H1 (cell line): ENCODE results near the gene SEC14L5. TPM values are rescaled to one million over a fixed set of nuclear protein-coding genes. Genes with fewer than 3 reads are reported as not detected.

Source experiments
- CTCF ChIA-PET: fragments of 300-600 bp; sonication (Branson Sonifier 250); formaldehyde crosslinking; loops from one replicate; lab custom pipeline; 2021; ENCODE audit not compliant: partially characterized antibody; lab: Charles Lee
- POLR2A ChIA-PET: fragments of 300-600 bp; sonication (Branson Sonifier 250); formaldehyde crosslinking; loops from one replicate; lab custom pipeline; 2021; ENCODE audit warnings: inconsistent platforms; ENCODE audit not compliant: partially characterized antibody; lab: Charles Lee
- DNase-seq, 2 experiments: peaks; one replicate each; pipeline versions ENCODE4 v3.0.0 to v3.0.0-alpha.2; 2010 to 2022; ENCODE audit warnings: low spot score in 2 of 2, low read depth in 1 of 2, mixed read lengths in 1 of 2
- FAIRE-seq: peaks from 2 replicates; lab custom pipeline; 2011; peaks lifted over from hg19 to GRCh38; lab: Jason Lieb, UNC
- H2AFZ ChIP-seq: 2 replicates; pipeline ENCODE4 v1.8.1; 2012; ENCODE audit warnings: low read length, inconsistent platforms
- H2AK5ac ChIP-seq: 2 replicates; pipeline ENCODE4 v1.6.1; 2013; ENCODE audit warnings: low read depth, low read length
- H2BK120ac ChIP-seq: replicated peaks from 2 replicates; pipeline ENCODE3; 2013; ENCODE audit warnings: low read depth, low read length, inconsistent platforms
- H2BK12ac ChIP-seq: 2 replicates; pipeline ENCODE4 v1.6.1; 2013; ENCODE audit warnings: low read depth, low read length
- H2BK15ac ChIP-seq: 2 replicates; pipeline ENCODE4 v1.6.1; 2013; ENCODE audit warnings: low read length
- H2BK20ac ChIP-seq: 2 replicates; pipeline ENCODE4 v1.6.1; 2013; ENCODE audit warnings: low read length
- H2BK5ac ChIP-seq: 2 replicates; pipeline ENCODE4 v1.6.1; 2013; ENCODE audit warnings: low read depth, low read length
- H3K14ac ChIP-seq: 2 replicates; pipeline ENCODE4 v1.6.1; 2013; ENCODE audit warnings: inconsistent platforms; ENCODE audit not compliant: insufficient read length
- H3K18ac ChIP-seq: 2 replicates; pipeline ENCODE4 v1.6.1; 2013; ENCODE audit warnings: low read length; ENCODE audit errors: extremely low read depth
- H3K23ac ChIP-seq: 2 replicates; pipeline ENCODE4 v1.6.1; 2013; ENCODE audit warnings: inconsistent platforms; ENCODE audit not compliant: insufficient read length
- H3K23me2 ChIP-seq: 2 replicates; pipeline ENCODE4 v1.6.1; 2013; ENCODE audit warnings: low read depth, low read length
- H3K27ac ChIP-seq: 2 replicates; pipeline ENCODE4 v1.6.1; 2011; ENCODE audit warnings: low read depth, low read length, inconsistent platforms
- H3K27me3 ChIP-seq, 4 experiments: replicated peaks in 1 of 4; 1 replicate in 1 of 4; 2 replicates in 3 of 4; pipeline versions ENCODE4 v1.6.1 to v1.8.1; 2011 to 2013; ENCODE audit warnings: low read length in 3 of 4, mild to moderate bottlenecking in 3 of 4, inconsistent platforms in 2 of 4, mixed read lengths in 2 of 4, moderate library complexity in 1 of 4; ENCODE audit not compliant: control insufficient read depth in 3 of 4, insufficient read depth in 3 of 4; ENCODE audit errors: extremely low read depth in 1 of 4
- H3K36me3 ChIP-seq, 4 experiments: 2 replicates each; pipeline versions ENCODE4 v1.6.1 to v1.8.1; 2011 to 2013; ENCODE audit warnings: mild to moderate bottlenecking in 4 of 4, low read length in 3 of 4, moderate library complexity in 2 of 4, control low read depth in 1 of 4, inconsistent platforms in 1 of 4; ENCODE audit not compliant: insufficient read depth in 4 of 4, control insufficient read depth in 2 of 4
- H3K4ac ChIP-seq: replicated peaks from 2 replicates; pipeline ENCODE3; 2013; ENCODE audit warnings: low read length, low read depth, mixed read lengths, inconsistent platforms; ENCODE audit not compliant: insufficient read length
- H3K4me1 ChIP-seq, 4 experiments: replicated peaks in 1 of 4; 1 replicate in 1 of 4; 2 replicates in 3 of 4; pipeline versions ENCODE4 v1.6.1 to v1.8.1; 2011 to 2013; ENCODE audit warnings: low read length in 3 of 4, inconsistent platforms in 2 of 4, mixed read lengths in 1 of 4; ENCODE audit not compliant: insufficient read depth in 4 of 4, control insufficient read depth in 3 of 4
- H3K4me2 ChIP-seq, 2 experiments: 2 replicates each; pipeline versions ENCODE4 v1.6.1 to v1.8.1; 2011 to 2013; ENCODE audit warnings: low read depth in 2 of 2, low read length in 2 of 2, control low read depth in 1 of 2, inconsistent platforms in 1 of 2, mild to moderate bottlenecking in 1 of 2; ENCODE audit not compliant: insufficient read depth in 1 of 2
- H3K4me3 ChIP-seq, 4 experiments: fragments of 200-600, 300-600 bp in 1 of 4; sonication (generic), shearing (Covaris generic), sonication (Bioruptor Twin) in 1 of 4; 2 replicates each; pipeline versions ENCODE4 v1.5.1 to v1.8.1; 2011 to 2016; ENCODE audit warnings: low read length in 4 of 4, low read depth in 3 of 4, control low read depth in 2 of 4, inconsistent platforms in 2 of 4, mild to moderate bottlenecking in 2 of 4, mixed read lengths in 1 of 4, moderate library complexity in 1 of 4; ENCODE audit not compliant: insufficient read depth in 2 of 4; ENCODE audit errors: extremely low read depth in 1 of 4
- H3K56ac ChIP-seq: replicated peaks from 2 replicates; pipeline ENCODE3; 2013; ENCODE audit warnings: low read depth, mild to moderate bottlenecking, mixed read lengths, low read length, inconsistent platforms; ENCODE audit not compliant: insufficient read length
- H3K79me1 ChIP-seq: 2 replicates; pipeline ENCODE4 v1.6.1; 2013; ENCODE audit warnings: low read depth, low read length, control low read depth
- H3K79me2 ChIP-seq, 2 experiments: 2 replicates each; pipeline versions ENCODE4 v1.6.1 to v1.8.1; 2012 to 2013; ENCODE audit warnings: low read length in 2 of 2, mild to moderate bottlenecking in 2 of 2, inconsistent platforms in 1 of 2; ENCODE audit not compliant: insufficient read depth in 2 of 2, control insufficient read depth in 1 of 2
- H3K9ac ChIP-seq, 4 experiments: replicated peaks in 1 of 4; 1 replicate in 1 of 4; 2 replicates in 3 of 4; pipeline versions ENCODE4 v1.6.1 to v1.8.1; 2011 to 2013; ENCODE audit warnings: low read depth in 3 of 4, low read length in 3 of 4, control low read depth in 2 of 4, mild to moderate bottlenecking in 2 of 4, moderate library complexity in 2 of 4, inconsistent platforms in 1 of 4; ENCODE audit errors: extremely low read depth in 1 of 4
- H3K9me3 ChIP-seq, 2 experiments: 2 replicates each; pipeline versions ENCODE4 v1.6.1 to v1.8.1; 2012 to 2013; ENCODE audit warnings: mild to moderate bottlenecking in 2 of 2, moderate library complexity in 2 of 2, control low read depth in 1 of 2, inconsistent platforms in 1 of 2, low read depth in 1 of 2, low read length in 1 of 2, mixed read lengths in 1 of 2; ENCODE audit not compliant: insufficient read depth in 2 of 2
- H4K20me1 ChIP-seq, 2 experiments: replicated peaks in 1 of 2; 2 replicates each; pipeline versions ENCODE3 to v1.8.1; 2011 to 2013; ENCODE audit warnings: inconsistent platforms in 2 of 2, low read length in 2 of 2, mild to moderate bottlenecking in 1 of 2; ENCODE audit not compliant: insufficient read depth in 2 of 2, control insufficient read depth in 1 of 2
- H4K5ac ChIP-seq: 2 replicates; pipeline ENCODE4 v1.6.1; 2013; ENCODE audit warnings: low read length, low read depth, mixed read lengths, inconsistent platforms; ENCODE audit not compliant: insufficient read length
- H4K8ac ChIP-seq: 2 replicates; pipeline ENCODE4 v1.8.0; 2013; ENCODE audit warnings: mild to moderate bottlenecking, moderate library complexity, low read length, inconsistent platforms; ENCODE audit not compliant: insufficient read depth; ENCODE audit errors: extremely low read depth
- H4K91ac ChIP-seq: replicated peaks from 2 replicates; pipeline ENCODE3; 2013; ENCODE audit warnings: low read length, mixed read lengths, inconsistent platforms; ENCODE audit not compliant: insufficient read length
- KDM1A ChIP-seq: fragments of 200-600, 300-600 bp; sonication (generic); IDR thresholded peaks from 2 replicates; pipeline ENCODE4 v1.7.1; 2016; ENCODE audit warnings: mild to moderate bottlenecking, low read length, borderline replicate concordance
- TAF7 ChIP-seq: optimal IDR thresholded peaks from 2 replicates; pipeline ENCODE3; 2011; ENCODE audit warnings: low read depth, mild to moderate bottlenecking, inconsistent platforms, low read length, moderate library complexity, borderline replicate concordance
- WGBS, 2 experiments: shearing (Covaris generic) in 1 of 2; methylation state at CpG; one replicate each; pipeline versions ENCODE4 v1.1.6 to v1.1.7; 2013 to 2015; ENCODE audit warnings: low lambda C conversion rate in 2 of 2, mixed read lengths in 2 of 2, inconsistent platforms in 1 of 2, low coverage in 1 of 2, missing lambda C conversion rate in 1 of 2; ENCODE audit not compliant: insufficient replicate concordance in 2 of 2, insufficient coverage in 1 of 2, insufficient read length in 1 of 2; ENCODE audit errors: extremely low coverage in 1 of 2, missing lambda C conversion rate in 1 of 2; 5-methylcytosine and 5-hydroxymethylcytosine counted together
- polyA plus RNA-seq, 7 experiments: library from polyadenylated mRNA; depleted of rRNA in 3 of 7; stranded (reverse) in 5 of 7; unstranded in 2 of 7; fragments of >200 nt in 5 of 7; fragments of 200-250 nt in 2 of 7; gene quantifications; 1 replicate in 5 of 7; 2 replicates in 1 of 7; 4 replicates in 1 of 7; pipeline versions ENCODE4 v1.2.1 to v1.2.3, GENCODE V29; 2011 to 2013; ENCODE audit warnings: missing spikeins in 2 of 7, mixed read lengths in 2 of 7
- total RNA-seq: library from RNA; stranded (reverse); fragmentation: NEBNext Ultra II Directional; extraction: Animal tissue kit (Norgen Biotek cat#: 25700); gene quantifications from 2 replicates; pipeline ENCODE4 v1.2.1, GENCODE V29; 2021

Gene SEC14L5
- total and polyA plus RNA-seq, 2 of the 8 experiments (the other 6 are each of a cell fraction or from before 2014, with no cell fraction given): 1.9 to 3.0 TPM

- Histone ChIP-seq H4K8ac (peak overlapping the region; percentile 71), H2AK5ac (0 out of 2 replicates have a peak overlapping the region, but pooled peaks have one; percentile 24), H2BK12ac (peak overlapping the region; percentile 96), H2BK20ac (peak overlapping the region; percentile 93; the same call in 1 of the 2 replicates), H3K79me1 (no peaks in the 10 kb centered on the region), H3K9ac (no peak overlapping the region), H2AFZ (no peak overlapping the region), H2BK5ac (peak overlapping the region; percentile 71; the same call in 1 of the 2 replicates), H3K4ac (peak overlapping the region; percentile 32), H4K5ac (no peak overlapping the region), H2BK15ac (peak overlapping the region; percentile 88; the same call in 1 of the 2 replicates), H4K91ac (peak overlapping the region; percentile 50), H3K4me2 (peak overlapping the region in 1 of 2 experiments; percentile 31; a peak in 2 of 4 replicates), H2BK120ac (peak overlapping the region; percentile 73), H3K27me3 (no peaks in the 10 kb centered on the region), H3K4me1 (peaks cover 8 to 29% (median 20%) of the 10 kb centered on the region in 4 experiments), H3K36me3 (no peaks in the 10 kb centered on the region), H3K23me2 (peaks cover 5% of the 10 kb centered on the region; the same call in 1 of the 2 replicates), H3K56ac (no peak overlapping the region), H4K20me1 (no peaks in the 10 kb centered on the region), H3K14ac (no peak overlapping the region), H3K23ac (no peak overlapping the region), H3K9me3 (no peaks in the 10 kb centered on the region), H3K79me2 (no peaks in the 10 kb centered on the region), H3K27ac (no peak overlapping the region), H3K4me3 (no peak overlapping the region), H3K18ac (peak overlapping the region; percentile 87)
- no peak for DNase-seq
- FAIRE-seq: no peak
- POLR2A ChIA-PET: interaction anchor here (1.3 to 2.2 kb wide), 3 partner anchors 9 to 13 kb away, joined by 3 to 17 read pairs (median 5); partner anchors contain the start of genes PPL and SEC14L5
- 78% methylated on average over 16 of the region's 16 CpGs; no CpG with 5 or more reads in 1 of the 2 experiments for WGBS, 2 experiments
- CTCF ChIA-PET: interaction anchor here (0.6 to 1.9 kb wide), 7 partner anchors 13 to 61 kb away, joined by 3 to 9 read pairs (median 4); no protein-coding TSS in a partner anchor
- TF ChIP-seq TAF7 (no peak), KDM1A (peak; percentile 42; the same call in 1 of the 2 replicates)
Measured at GRCh38 chr16:4948903-4949766, 9.0 kb upstream of the SEC14L5 start.
